AG09309 (cell line): ENCODE results near the gene MAN1A1.

ENCODE experiments used
- DNase-seq: peaks from one replicate; pipeline ENCODE4 v3.0.0-alpha.2; 2010; ENCODE audit warnings: low read depth
- H3K4me3 ChIP-seq: 2 replicates; pipeline ENCODE4 v1.5.1; 2011; ENCODE audit warnings: mild to moderate bottlenecking, low read depth, low read length, moderate library complexity; ENCODE audit not compliant: control insufficient read depth
- CTCF ChIP-seq: IDR thresholded peaks from 2 replicates; pipeline ENCODE4 v1.5.1; 2011; ENCODE audit warnings: mild to moderate bottlenecking, low read depth, low read length, inconsistent platforms; ENCODE audit not compliant: insufficient read depth, control insufficient read depth; ENCODE audit errors: missing control alignments

MAN1A1 gene

GRCh38 chr6:119237177-119237715 is 112.3 kb downstream of the MAN1A1 start:
- DNase-seq: no peak
- no peak overlapping the region for H3K4me3 ChIP-seq
- no peak for TF ChIP-seq CTCF

DNA sequence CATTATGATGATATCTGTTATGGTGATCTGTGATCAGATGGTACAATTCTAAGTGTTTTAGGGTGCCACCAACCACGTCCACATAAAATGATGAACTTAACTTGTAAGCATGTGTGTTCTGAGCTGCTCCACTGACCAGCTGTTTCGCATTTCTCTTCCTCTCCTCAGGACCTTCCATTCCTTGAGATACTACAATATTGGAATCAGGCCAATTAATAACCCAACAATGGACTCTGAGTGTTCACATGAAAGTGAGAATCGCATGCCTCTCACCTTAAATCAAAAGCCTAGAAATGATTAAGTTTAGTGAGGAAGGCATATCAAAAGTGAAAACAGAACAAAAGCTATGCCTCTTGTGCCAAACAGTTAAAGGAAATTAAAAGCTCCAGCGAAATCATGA is 114.6 kb downstream of the MAN1A1 start:
- no peak for DNase-seq
- TF ChIP-seq CTCF: no peak
- no peak overlapping the region for H3K4me3 ChIP-seq

GRCh38 chr6:119234457-119234856 is 115.1 kb downstream of the MAN1A1 start:
- DNase-seq: no peak
- no peak overlapping the region for H3K4me3 ChIP-seq
- no peak for TF ChIP-seq CTCF

GRCh38 chr6:119233312-119233984 is 116.1 kb downstream of the MAN1A1 start:
- DNase-seq: no peak
- no peak for TF ChIP-seq CTCF
- no peak overlapping the region for H3K4me3 ChIP-seq

DNA sequence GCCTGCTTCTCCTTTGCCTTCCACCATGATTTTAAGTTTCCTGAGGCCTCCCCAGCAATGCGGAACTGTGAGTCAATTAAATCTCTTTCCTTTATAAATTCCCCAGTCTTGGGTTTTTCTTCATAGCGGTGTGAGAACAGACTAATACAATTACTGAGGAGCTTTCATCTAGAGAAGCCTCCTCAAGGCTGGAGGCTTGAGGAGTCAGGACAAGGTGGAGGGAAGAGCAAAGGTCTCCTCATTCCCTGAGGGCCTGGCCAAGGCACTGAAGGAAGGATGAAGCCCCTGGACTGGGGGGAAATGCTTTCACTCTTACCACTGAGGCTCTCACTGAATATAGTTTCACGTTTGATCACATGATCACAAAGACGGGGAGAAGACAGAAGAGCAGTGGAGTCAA is 118.2 kb downstream of the MAN1A1 start:
- H3K4me3 ChIP-seq: no peak overlapping the region
- DNase-seq: no peak
- no peak for TF ChIP-seq CTCF

DNA sequence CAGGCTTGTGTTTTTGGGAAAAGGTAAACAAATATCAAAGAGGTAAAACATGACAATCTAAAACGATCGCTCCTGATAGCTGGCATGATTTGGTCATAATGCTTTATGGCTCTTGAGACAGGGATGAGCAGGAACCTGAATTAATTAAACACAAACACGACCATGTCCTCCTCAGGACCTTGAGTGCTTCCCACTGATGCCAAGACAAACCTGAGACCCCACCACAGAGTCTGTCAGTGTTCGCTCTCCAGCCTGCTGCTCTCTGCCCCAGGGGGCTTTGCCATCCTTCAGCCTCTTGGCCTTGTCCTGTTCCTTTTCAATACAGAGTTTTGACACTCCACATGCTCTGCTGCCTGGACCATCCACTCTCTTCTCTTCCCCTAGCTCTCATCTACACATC is 119.4 kb downstream of the MAN1A1 start:
- TF ChIP-seq CTCF: no peak
- DNase-seq: no peak
- H3K4me3 ChIP-seq: no peak overlapping the region

- TF ChIP-seq CTCF: no peak
- H3K4me3 ChIP-seq: no peak overlapping the region
- no peak for DNase-seq
Observed at GRCh38 chr6:119227377-119227776, 122.2 kb downstream of the MAN1A1 start.
